GM23338 (cell line): Measurements from ENCODE around the gene NFYA. TPM values are rescaled to one million over a fixed set of nuclear protein-coding genes. Genes with fewer than 3 reads are reported as not detected.

Experiments used
- ATAC-seq: fragments of 200-7000 bp; cut with Tn5 transposase; 3 replicates; pipeline ENCODE4 v1.9.1; 2020
- DNase-seq: peaks from one replicate; pipeline ENCODE4 v3.0.0-alpha.2; 2015; ENCODE audit warnings: low spot score
- H2AFZ ChIP-seq: fragments of 200-600 bp; sonication (generic); 2 replicates; pipeline ENCODE4 v1.8.0; 2016; ENCODE audit warnings: antibody characterized with exemption, mild to moderate bottlenecking, moderate library complexity
- H3F3A ChIP-seq: fragments of 200-600 bp; sonication (generic); replicated peaks from 2 replicates; pipeline ENCODE4 v1.8.0; 2017; ENCODE audit warnings: antibody characterized with exemption, mixed run types, low read depth
- H3K27ac ChIP-seq: fragments of 200-600 bp; sonication (generic); 2 replicates; pipeline ENCODE4 v1.6.1; 2016; ENCODE audit warnings: low read depth
- H3K27me3 ChIP-seq: fragments of 200-600 bp; sonication (generic); 2 replicates; pipeline ENCODE4 v1.8.0; 2016; ENCODE audit warnings: mild to moderate bottlenecking, mixed run types, moderate library complexity; ENCODE audit not compliant: insufficient read depth
- H3K36me3 ChIP-seq: fragments of 200-600 bp; sonication (generic); 2 replicates; pipeline ENCODE4 v1.8.0; 2016; ENCODE audit warnings: mild to moderate bottlenecking; ENCODE audit not compliant: insufficient read depth
- H3K4me1 ChIP-seq: fragments of 200-600 bp; sonication (generic); 2 replicates; pipeline ENCODE4 v1.8.0; 2016; ENCODE audit warnings: mild to moderate bottlenecking, moderate library complexity; ENCODE audit not compliant: insufficient read depth
- H3K4me2 ChIP-seq: fragments of 200-600 bp; sonication (generic); 2 replicates; pipeline ENCODE4 v1.7.1; 2017; ENCODE audit warnings: mixed run types
- H3K4me3 ChIP-seq: fragments of 200-600 bp; sonication (generic); 2 replicates; pipeline ENCODE4 v1.6.1; 2016; ENCODE audit warnings: mixed run types
- H3K79me2 ChIP-seq: fragments of 200-600 bp; sonication (generic); replicated peaks from 2 replicates; pipeline ENCODE4 v1.8.0; 2017; ENCODE audit warnings: mild to moderate bottlenecking; ENCODE audit not compliant: insufficient read depth
- H3K9me2 ChIP-seq: fragments of 200-600 bp; sonication (generic); 2 replicates; pipeline ENCODE4 v1.8.0; 2017; ENCODE audit not compliant: insufficient read depth
- H4K20me1 ChIP-seq: fragments of 200-600 bp; sonication (generic); replicated peaks from 2 replicates; pipeline ENCODE4 v1.8.0; 2017; ENCODE audit warnings: mild to moderate bottlenecking; ENCODE audit not compliant: insufficient read depth
- H3K27ac Mint-ChIP-seq: 2 replicates; pipeline ENCODE4 v1.8.0; 2020; ENCODE audit warnings: inconsistent platforms, mild to moderate bottlenecking, moderate library complexity, mixed read lengths
- H3K27me3 Mint-ChIP-seq: 3 replicates; pipeline ENCODE4 v1.8.0; 2022; ENCODE audit warnings: low read depth, mild to moderate bottlenecking, moderate library complexity, mixed read lengths, inconsistent platforms; ENCODE audit not compliant: insufficient read depth, poor library complexity
- H3K36me3 Mint-ChIP-seq: 3 replicates; pipeline ENCODE4 v1.8.0; 2021; ENCODE audit warnings: low read depth, mild to moderate bottlenecking, inconsistent platforms, moderate library complexity, mixed read lengths
- H3K4me1 Mint-ChIP-seq: 3 replicates; pipeline ENCODE4 v1.8.0; 2020; ENCODE audit warnings: mild to moderate bottlenecking, inconsistent platforms, mixed read lengths
- H3K4me3 Mint-ChIP-seq: 3 replicates; pipeline ENCODE4 v1.8.0; 2021; ENCODE audit warnings: moderate library complexity, mild to moderate bottlenecking, inconsistent platforms, mixed read lengths
- H3K9me3 Mint-ChIP-seq: 3 replicates; pipeline ENCODE4 v1.8.0; 2020; ENCODE audit warnings: moderate library complexity, mild to moderate bottlenecking, inconsistent platforms, mixed read lengths
- CREB1 ChIP-seq: fragments of 250-450 bp; sonication (Bioruptor Pico); IDR thresholded peaks from 2 replicates; pipeline ENCODE4 v1.5.0; 2020; ENCODE audit warnings: low read depth, mild to moderate bottlenecking, moderate library complexity
- JUNB ChIP-seq: IDR thresholded peaks from one replicate; pipeline ENCODE4 v1.6.1; 2016; ENCODE audit warnings: antibody characterized with exemption; ENCODE audit not compliant: unreplicated experiment
- NANOG ChIP-seq: IDR thresholded peaks from 2 replicates; pipeline ENCODE4 v1.6.1; 2016; ENCODE audit warnings: antibody characterized with exemption, borderline replicate concordance
- POLR2AphosphoS5 ChIP-seq: IDR thresholded peaks from 2 replicates; pipeline ENCODE4 v1.6.1; 2016; ENCODE audit warnings: antibody characterized with exemption, low read depth
- STAT1 ChIP-seq: IDR thresholded peaks from one replicate; pipeline ENCODE4 v1.6.1; 2016; ENCODE audit warnings: antibody characterized with exemption; ENCODE audit not compliant: unreplicated experiment
- ZNF331 ChIP-seq: fragments of 250-450 bp; sonication (Bioruptor Pico); IDR thresholded peaks from 2 replicates; pipeline ENCODE4 v1.5.0; 2020; ENCODE audit warnings: low read depth, mild to moderate bottlenecking, moderate library complexity
- polyA plus RNA-seq: library from polyadenylated mRNA; unstranded; fragments of >200 nt; fragmentation: Nextera tagmentation; extraction: Ambion mirVana; gene quantifications from 2 replicates; pipeline ENCODE4 v1.2.1, GENCODE V29; 2016
- total RNA-seq: library from RNA; depleted of rRNA; stranded (reverse); fragments of >200 nt; shearing (Covaris generic); gene quantifications from 2 replicates; pipeline ENCODE4 v1.2.3, GENCODE V29; 2014
- TF ChIP-seq, protein P1 (sequence below): fragments of 250-450 bp; sonication (Bioruptor Pico); IDR thresholded peaks from 2 replicates; pipeline ENCODE4 v1.5.0; 2020; ENCODE audit warnings: mild to moderate bottlenecking, moderate library complexity
- TF ChIP-seq, protein P2 (sequence below): IDR thresholded peaks from one replicate; pipeline ENCODE4 v1.6.1; 2018; ENCODE audit warnings: antibody characterized with exemption; ENCODE audit not compliant: unreplicated experiment
- TF ChIP-seq, protein P3 (sequence below): IDR thresholded peaks from 2 replicates; pipeline ENCODE4 v1.6.1; 2016; ENCODE audit warnings: antibody characterized with exemption

The NFYA gene
- total and polyA plus RNA-seq, 2 experiments from 2014 or later, result 10.8 to 39.1 TPM

DNA sequence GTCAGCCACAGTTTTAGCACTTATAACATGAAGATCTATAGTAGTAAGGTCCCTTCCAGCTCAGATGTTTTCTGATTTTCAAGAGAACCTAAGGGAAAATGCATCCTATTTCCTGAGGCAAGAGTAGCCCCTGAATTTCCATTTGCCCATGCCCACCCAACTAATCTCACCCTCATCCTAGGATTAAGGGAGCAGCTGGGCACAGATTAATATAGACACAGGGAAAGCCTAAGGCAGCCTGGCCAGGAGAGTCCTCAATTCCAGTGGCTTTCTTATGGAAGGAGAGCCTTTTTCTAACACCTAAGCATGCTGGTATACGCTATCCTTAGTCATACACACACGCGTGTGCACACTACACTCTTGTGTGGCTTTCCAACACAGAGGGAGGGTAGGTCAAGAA, 18.3 kb upstream of the NFYA start (continued):
- TF ChIP-seq, protein P1, sequence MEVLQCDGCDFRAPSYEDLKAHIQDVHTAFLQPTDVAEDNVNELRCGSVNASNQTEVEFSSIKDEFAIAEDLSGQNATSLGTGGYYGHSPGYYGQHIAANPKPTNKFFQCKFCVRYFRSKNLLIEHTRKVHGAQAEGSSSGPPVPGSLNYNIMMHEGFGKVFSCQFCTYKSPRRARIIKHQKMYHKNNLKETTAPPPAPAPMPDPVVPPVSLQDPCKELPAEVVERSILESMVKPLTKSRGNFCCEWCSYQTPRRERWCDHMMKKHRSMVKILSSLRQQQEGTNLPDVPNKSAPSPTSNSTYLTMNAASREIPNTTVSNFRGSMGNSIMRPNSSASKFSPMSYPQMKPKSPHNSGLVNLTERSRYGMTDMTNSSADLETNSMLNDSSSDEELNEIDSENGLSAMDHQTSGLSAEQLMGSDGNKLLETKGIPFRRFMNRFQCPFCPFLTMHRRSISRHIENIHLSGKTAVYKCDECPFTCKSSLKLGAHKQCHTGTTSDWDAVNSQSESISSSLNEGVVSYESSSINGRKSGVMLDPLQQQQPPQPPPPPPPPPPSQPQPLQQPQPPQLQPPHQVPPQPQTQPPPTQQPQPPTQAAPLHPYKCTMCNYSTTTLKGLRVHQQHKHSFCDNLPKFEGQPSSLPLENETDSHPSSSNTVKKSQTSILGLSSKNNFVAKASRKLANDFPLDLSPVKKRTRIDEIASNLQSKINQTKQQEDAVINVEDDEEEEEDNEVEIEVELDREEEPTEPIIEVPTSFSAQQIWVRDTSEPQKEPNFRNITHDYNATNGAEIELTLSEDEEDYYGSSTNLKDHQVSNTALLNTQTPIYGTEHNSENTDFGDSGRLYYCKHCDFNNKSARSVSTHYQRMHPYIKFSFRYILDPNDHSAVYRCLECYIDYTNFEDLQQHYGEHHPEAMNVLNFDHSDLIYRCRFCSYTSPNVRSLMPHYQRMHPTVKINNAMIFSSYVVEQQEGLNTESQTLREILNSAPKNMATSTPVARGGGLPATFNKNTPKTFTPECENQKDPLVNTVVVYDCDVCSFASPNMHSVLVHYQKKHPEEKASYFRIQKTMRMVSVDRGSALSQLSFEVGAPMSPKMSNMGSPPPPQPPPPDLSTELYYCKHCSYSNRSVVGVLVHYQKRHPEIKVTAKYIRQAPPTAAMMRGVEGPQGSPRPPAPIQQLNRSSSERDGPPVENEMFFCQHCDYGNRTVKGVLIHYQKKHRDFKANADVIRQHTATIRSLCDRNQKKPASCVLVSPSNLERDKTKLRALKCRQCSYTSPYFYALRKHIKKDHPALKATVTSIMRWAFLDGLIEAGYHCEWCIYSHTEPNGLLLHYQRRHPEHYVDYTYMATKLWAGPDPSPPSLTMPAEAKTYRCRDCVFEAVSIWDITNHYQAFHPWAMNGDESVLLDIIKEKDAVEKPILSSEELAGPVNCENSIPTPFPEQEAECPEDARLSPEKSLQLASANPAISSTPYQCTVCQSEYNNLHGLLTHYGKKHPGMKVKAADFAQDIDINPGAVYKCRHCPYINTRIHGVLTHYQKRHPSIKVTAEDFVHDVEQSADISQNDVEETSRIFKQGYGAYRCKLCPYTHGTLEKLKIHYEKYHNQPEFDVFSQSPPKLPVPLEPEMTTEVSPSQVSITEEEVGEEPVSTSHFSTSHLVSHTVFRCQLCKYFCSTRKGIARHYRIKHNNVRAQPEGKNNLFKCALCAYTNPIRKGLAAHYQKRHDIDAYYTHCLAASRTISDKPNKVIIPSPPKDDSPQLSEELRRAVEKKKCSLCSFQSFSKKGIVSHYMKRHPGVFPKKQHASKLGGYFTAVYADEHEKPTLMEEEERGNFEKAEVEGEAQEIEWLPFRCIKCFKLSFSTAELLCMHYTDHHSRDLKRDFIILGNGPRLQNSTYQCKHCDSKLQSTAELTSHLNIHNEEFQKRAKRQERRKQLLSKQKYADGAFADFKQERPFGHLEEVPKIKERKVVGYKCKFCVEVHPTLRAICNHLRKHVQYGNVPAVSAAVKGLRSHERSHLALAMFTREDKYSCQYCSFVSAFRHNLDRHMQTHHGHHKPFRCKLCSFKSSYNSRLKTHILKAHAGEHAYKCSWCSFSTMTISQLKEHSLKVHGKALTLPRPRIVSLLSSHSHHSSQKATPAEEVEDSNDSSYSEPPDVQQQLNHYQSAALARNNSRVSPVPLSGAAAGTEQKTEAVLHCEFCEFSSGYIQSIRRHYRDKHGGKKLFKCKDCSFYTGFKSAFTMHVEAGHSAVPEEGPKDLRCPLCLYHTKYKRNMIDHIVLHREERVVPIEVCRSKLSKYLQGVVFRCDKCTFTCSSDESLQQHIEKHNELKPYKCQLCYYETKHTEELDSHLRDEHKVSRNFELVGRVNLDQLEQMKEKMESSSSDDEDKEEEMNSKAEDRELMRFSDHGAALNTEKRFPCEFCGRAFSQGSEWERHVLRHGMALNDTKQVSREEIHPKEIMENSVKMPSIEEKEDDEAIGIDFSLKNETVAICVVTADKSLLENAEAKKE (CRISPR knock-in tag), result no peak
- TF ChIP-seq POLR2AphosphoS5 (no peak), NANOG (no peak), JUNB (no peak)
- TF ChIP-seq, protein P2, sequence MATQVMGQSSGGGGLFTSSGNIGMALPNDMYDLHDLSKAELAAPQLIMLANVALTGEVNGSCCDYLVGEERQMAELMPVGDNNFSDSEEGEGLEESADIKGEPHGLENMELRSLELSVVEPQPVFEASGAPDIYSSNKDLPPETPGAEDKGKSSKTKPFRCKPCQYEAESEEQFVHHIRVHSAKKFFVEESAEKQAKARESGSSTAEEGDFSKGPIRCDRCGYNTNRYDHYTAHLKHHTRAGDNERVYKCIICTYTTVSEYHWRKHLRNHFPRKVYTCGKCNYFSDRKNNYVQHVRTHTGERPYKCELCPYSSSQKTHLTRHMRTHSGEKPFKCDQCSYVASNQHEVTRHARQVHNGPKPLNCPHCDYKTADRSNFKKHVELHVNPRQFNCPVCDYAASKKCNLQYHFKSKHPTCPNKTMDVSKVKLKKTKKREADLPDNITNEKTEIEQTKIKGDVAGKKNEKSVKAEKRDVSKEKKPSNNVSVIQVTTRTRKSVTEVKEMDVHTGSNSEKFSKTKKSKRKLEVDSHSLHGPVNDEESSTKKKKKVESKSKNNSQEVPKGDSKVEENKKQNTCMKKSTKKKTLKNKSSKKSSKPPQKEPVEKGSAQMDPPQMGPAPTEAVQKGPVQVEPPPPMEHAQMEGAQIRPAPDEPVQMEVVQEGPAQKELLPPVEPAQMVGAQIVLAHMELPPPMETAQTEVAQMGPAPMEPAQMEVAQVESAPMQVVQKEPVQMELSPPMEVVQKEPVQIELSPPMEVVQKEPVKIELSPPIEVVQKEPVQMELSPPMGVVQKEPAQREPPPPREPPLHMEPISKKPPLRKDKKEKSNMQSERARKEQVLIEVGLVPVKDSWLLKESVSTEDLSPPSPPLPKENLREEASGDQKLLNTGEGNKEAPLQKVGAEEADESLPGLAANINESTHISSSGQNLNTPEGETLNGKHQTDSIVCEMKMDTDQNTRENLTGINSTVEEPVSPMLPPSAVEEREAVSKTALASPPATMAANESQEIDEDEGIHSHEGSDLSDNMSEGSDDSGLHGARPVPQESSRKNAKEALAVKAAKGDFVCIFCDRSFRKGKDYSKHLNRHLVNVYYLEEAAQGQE, result no peak

DNA sequence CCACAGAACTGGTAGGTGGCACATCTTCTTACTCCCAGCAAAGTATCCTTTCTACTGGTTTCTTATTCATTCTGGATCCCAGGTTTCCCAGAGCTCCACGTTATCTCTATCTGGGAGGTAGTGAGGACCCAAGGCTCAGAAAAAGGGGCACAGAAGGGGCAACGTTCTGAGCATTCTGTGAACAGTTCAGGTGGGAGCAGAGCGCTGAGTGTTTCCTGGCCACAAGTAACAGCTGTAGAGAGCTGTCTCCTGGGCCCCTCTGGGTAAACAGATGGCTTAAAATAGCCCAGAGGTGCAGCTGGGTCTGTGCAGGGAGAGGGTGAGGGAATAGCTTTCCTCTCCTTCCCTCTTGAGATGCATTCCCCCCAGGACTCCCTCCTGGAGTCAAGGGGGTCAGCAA, 17.6 kb upstream of the NFYA start:
- no peaks in the 10 kb centered on the region for H3K36me3 Mint-ChIP-seq
- no peaks in the 10 kb centered on the region for H3K9me3 Mint-ChIP-seq
- peaks cover 2% of the 10 kb centered on the region for H3K27me3 Mint-ChIP-seq
- no peak for DNase-seq
- Histone ChIP-seq H3K36me3 (no peaks in the 10 kb centered on the region), H2AFZ (no peak overlapping the region), H3K9me2 (no peaks in the 10 kb centered on the region), H3F3A (no peaks in the 10 kb centered on the region), H3K27me3 (no peaks in the 10 kb centered on the region), H3K4me2 (no peak overlapping the region), H3K4me3 (no peak overlapping the region), H3K79me2 (no peaks in the 10 kb centered on the region), H3K27ac (no peak overlapping the region), H3K4me1 (peaks cover 12% of the 10 kb centered on the region), H4K20me1 (no peaks in the 10 kb centered on the region)
- no peak for ATAC-seq
- H3K4me1 Mint-ChIP-seq, result peaks cover 27% of the 10 kb centered on the region
- H3K4me3 Mint-ChIP-seq, result no peak overlapping the region
- no peak overlapping the region for H3K27ac Mint-ChIP-seq
- TF ChIP-seq CREB1 (no peak), ZNF331 (no peak), STAT1 (no peak)
- TF ChIP-seq, protein P3, sequence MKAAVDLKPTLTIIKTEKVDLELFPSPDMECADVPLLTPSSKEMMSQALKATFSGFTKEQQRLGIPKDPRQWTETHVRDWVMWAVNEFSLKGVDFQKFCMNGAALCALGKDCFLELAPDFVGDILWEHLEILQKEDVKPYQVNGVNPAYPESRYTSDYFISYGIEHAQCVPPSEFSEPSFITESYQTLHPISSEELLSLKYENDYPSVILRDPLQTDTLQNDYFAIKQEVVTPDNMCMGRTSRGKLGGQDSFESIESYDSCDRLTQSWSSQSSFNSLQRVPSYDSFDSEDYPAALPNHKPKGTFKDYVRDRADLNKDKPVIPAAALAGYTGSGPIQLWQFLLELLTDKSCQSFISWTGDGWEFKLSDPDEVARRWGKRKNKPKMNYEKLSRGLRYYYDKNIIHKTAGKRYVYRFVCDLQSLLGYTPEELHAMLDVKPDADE, result no peak
